ENCODE results near the gene STXBP3. TPM values are rescaled to one million over a fixed set of nuclear protein-coding genes. Genes with fewer than 3 reads are reported as not detected.

Gene STXBP3
- total RNA-seq, 1 experiment from 2014 or later: 34.1 TPM

DNA sequence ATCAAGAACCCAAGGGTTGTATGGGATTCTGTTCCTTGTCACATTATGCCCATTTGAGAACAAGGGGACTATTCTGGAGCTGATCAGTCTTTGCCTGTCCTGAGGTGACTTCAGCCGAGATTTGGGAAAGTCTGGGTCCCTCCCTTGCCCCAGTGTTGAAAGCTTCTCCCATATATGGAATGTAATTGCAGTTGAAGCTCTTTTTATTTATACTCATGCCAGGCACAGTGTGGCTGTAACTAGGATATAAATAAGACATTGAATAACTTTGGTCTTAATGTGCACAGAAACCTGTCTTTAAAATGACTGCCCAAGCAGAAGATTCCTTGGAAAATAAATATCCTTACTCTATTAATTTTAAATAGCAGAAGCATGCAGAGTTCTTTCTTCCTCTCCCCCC lies 95.2 kb downstream of the STXBP3 start:
- no peak overlapping the region for H2BK20ac ChIP-seq (ENCODE audit: low read depth, low read length, poor library complexity, severe bottlenecking)
- H3K14ac ChIP-seq (ENCODE audit: insufficient read depth, low read length): no peak overlapping the region
- H4K5ac ChIP-seq (ENCODE audit: insufficient read length, low read depth, low read length): no peak overlapping the region
- H3K27me3 ChIP-seq (ENCODE audit: insufficient read depth, low read length): no peaks in the 10 kb centered on the region
- no peaks in the 10 kb centered on the region for H3K79me2 ChIP-seq (ENCODE audit: insufficient read depth, low read length)
- no peaks in the 10 kb centered on the region for H3K79me1 ChIP-seq (ENCODE audit: insufficient read depth, low read depth, low read length, poor library complexity, severe bottlenecking)
- H3K4ac ChIP-seq (ENCODE audit: low read depth, low read length): no peak overlapping the region
- Mint-ChIP-seq H3K4me1 (peaks cover 17 to 24% of the 10 kb centered on the region in 2 experiments), H3K36me3 (ENCODE audit: insufficient read depth in 1 of 3, low read depth in 3 of 3) (no peaks in the 10 kb centered on the region), H3K9me3 (peaks cover 0 to 2% of the 10 kb centered on the region in 2 experiments; a peak in 1 of 5 replicates), H3K4me3 (no peak overlapping the region), H3K27ac (no peak overlapping the region), H3K27me3 (ENCODE audit: low read depth) (no peaks in the 10 kb centered on the region)
- H2BK12ac ChIP-seq (ENCODE audit: insufficient read length, low read depth, low read length): no peak overlapping the region
- H3K4me1 ChIP-seq (ENCODE audit: insufficient read depth, low read length): no peaks in the 10 kb centered on the region
- no peak overlapping the region for H3K23ac ChIP-seq (ENCODE audit: insufficient read length, low read depth, low read length)
- no peak overlapping the region for H2BK120ac ChIP-seq (ENCODE audit: low read depth, low read length, poor library complexity, severe bottlenecking)
- no peaks in the 10 kb centered on the region for H3K23me2 ChIP-seq (ENCODE audit: insufficient read length, low read depth, low read length, poor library complexity, severe bottlenecking)
- H2BK15ac ChIP-seq (ENCODE audit: low read depth, low read length): no peak overlapping the region
- no peak for DNase-seq
- H4K20me1 ChIP-seq (ENCODE audit: control insufficient read depth, insufficient read depth, insufficient read length): no peaks in the 10 kb centered on the region
- H2BK5ac ChIP-seq (ENCODE audit: insufficient read length, low read length): no peak overlapping the region
- no peak overlapping the region for H2AFZ ChIP-seq (ENCODE audit: low read length)
- no peak overlapping the region for H3K4me2 ChIP-seq (ENCODE audit: insufficient read depth, insufficient read length, low read length)
- no peak overlapping the region for H4K8ac ChIP-seq (replicated peaks; ENCODE audit: insufficient read length, low read depth, low read length)
- no peak overlapping the region for H3K56ac ChIP-seq (ENCODE audit: insufficient read length, low read depth, low read length)
- no peak overlapping the region for H3K18ac ChIP-seq (ENCODE audit: insufficient read length, low read depth, low read length)
- WGBS (ENCODE audit: extremely low coverage, insufficient read length, low lambda C conversion rate): no CpG with 5 or more reads among the region's 1 CpG
- TF ChIP-seq CTCF (conservative IDR thresholded peaks at IDR 0.05): no peak
- no peak overlapping the region for H2AK5ac ChIP-seq (ENCODE audit: insufficient read length, low read length)
- no peak overlapping the region for H3T11ph ChIP-seq (ENCODE audit: low read length)
- no peak overlapping the region for H3K27ac ChIP-seq (ENCODE audit: insufficient read length, low read depth, low read length)
- no peaks in the 10 kb centered on the region for H3K9me3 ChIP-seq (ENCODE audit: control insufficient read depth, low read depth, low read length)
- no peak overlapping the region for H3K9ac ChIP-seq (ENCODE audit: extremely low read depth, insufficient read length, low read length)
- no peak overlapping the region for H4K91ac ChIP-seq (ENCODE audit: insufficient read length, low read depth, low read length)
